ENCODE results near the gene CA14. TPM values are rescaled to one million over a fixed set of nuclear protein-coding genes. Genes with fewer than 3 reads are reported as not detected.
"Not testable (repeated sequence)": the region's sequence is repeated elsewhere in the genome, so short reads cannot be mapped to it uniquely, and the experiment has no call there.

CA14 gene
- total and polyA plus RNA-seq, 5 donors from 2014 or later = 0.68 to 0.97 (median 0.71) TPM; not detected in 1

DNA sequence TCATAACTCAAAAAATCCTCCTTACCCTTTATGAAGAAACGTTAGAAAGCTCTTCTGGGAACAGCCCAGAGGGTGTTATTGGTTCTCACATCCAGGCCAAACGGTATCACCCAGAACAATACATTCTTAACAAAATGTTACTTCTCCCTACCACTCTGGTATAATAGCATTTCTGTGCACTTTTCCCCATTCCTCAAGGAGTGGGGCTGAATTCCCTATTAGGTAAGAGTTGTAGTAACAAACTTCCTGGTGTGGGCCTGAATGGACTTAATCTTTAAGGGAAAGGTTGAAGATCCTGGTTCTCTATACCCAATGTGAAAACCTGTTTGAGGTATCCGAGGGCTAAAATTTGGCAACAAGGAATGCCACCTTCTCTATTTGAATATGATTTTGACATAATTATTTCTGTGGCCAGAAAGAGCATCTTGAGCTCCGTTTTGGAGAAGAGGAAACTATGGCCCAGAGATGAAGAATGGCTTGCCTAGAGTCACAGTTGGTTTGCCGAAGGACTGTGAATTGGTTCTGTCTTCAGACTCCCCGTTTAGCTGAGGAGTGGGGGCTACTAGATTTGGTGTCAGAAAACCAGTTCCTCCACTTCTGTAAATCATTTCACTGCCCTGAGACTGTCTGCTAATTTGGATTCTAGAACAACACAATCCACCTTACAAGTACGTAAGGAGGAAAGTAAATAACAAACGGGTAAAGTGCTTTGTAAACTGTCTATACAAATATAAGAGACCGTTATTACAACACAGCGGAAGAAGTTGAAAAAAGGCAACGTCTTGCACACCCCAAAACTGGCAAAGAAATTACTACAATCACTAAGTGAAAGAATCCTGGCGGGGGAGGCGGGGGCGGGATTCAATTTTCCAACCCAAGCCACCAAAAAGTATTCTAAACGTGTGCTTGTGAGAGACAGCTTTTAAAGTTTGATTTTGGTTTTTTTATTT, 23.9 kb upstream of the CA14 start:
- peaks cover 8% of the 10 kb centered on the region for H3K36me3 ChIP-seq (ENCODE audit: control insufficient read depth, insufficient read depth, low read length)

GRCh38 chr1:150234309-150234565, 23.3 kb upstream of the CA14 start:
- Histone ChIP-seq H3K9me3 (ENCODE audit: control insufficient read depth in 2 of 2, low read length in 2 of 2) (no peaks in the 10 kb centered on the region), H3K27ac (ENCODE audit: insufficient read depth, low read length, poor library complexity, severe bottlenecking) (peak overlapping the region; percentile 98), H3K4me1 (ENCODE audit: control insufficient read depth, insufficient read depth, low read length, poor library complexity, severe bottlenecking) (peaks cover 20% of the 10 kb centered on the region), H3K4me3 (ENCODE audit: low read depth, low read length) (peak overlapping the region; percentile 99), H3K36me3 (ENCODE audit: control insufficient read depth, insufficient read depth, low read length) (peaks cover 8% of the 10 kb centered on the region), H3K27me3 (ENCODE audit: control insufficient read depth, insufficient read depth, low read length) (no peaks in the 10 kb centered on the region)
- Mint-ChIP-seq H3K27me3 (no peaks in the 10 kb centered on the region), H3K36me3 (peaks cover 5% of the 10 kb centered on the region), H3K4me1 (peaks cover 9 to 22% (median 17%) of the 10 kb centered on the region in 4 donors), H3K4me3 (peak overlapping the region in 1 of 4 donors; percentile 99), H3K27ac (peak overlapping the region in 2 of 3 donors; percentile 98 to 99), H3K9me3 (no peaks in the 10 kb centered on the region)
- ATAC-seq (ENCODE audit: low read depth in 2 of 2) = no peak
- no peak for DNase-seq

More for the DNA sequence above, 23.9 kb upstream of the CA14 start:
- peak overlapping the region; percentile 98 for H3K27ac ChIP-seq (ENCODE audit: insufficient read depth, low read length, poor library complexity, severe bottlenecking)
- Mint-ChIP-seq H3K36me3 (peaks cover 9% of the 10 kb centered on the region), H3K9me3 (no peaks in the 10 kb centered on the region), H3K27ac (peak overlapping the region in 2 of 3 donors; percentile 98 to 99), H3K4me1 (peaks cover 9 to 22% (median 17%) of the 10 kb centered on the region in 4 donors), H3K4me3 (peak overlapping the region in 1 of 4 donors; percentile 99), H3K27me3 (no peaks in the 10 kb centered on the region)
- peaks cover 20% of the 10 kb centered on the region for H3K4me1 ChIP-seq (ENCODE audit: control insufficient read depth, insufficient read depth, low read length, poor library complexity, severe bottlenecking)
- ATAC-seq (ENCODE audit: low read depth in 2 of 2) = no peak
- peak in 2 of 3 donors; percentile 22 to 48 for DNase-seq
- no peaks in the 10 kb centered on the region for H3K27me3 ChIP-seq (ENCODE audit: control insufficient read depth, insufficient read depth, low read length)
- H3K4me3 ChIP-seq (ENCODE audit: low read depth, low read length) = peak overlapping the region; percentile 99
- H3K9me3 ChIP-seq (ENCODE audit: control insufficient read depth in 2 of 2, low read length in 2 of 2) = no peaks in the 10 kb centered on the region

- Histone ChIP-seq H3K27ac (ENCODE audit: insufficient read depth, low read length, poor library complexity, severe bottlenecking) (peak overlapping the region; percentile 98), H3K27me3 (ENCODE audit: control insufficient read depth, insufficient read depth, low read length) (no peaks in the 10 kb centered on the region), H3K4me3 (ENCODE audit: low read depth, low read length) (peak overlapping the region; percentile 99), H3K9me3 (ENCODE audit: control insufficient read depth in 2 of 2, low read length in 2 of 2) (no peaks in the 10 kb centered on the region), H3K36me3 (ENCODE audit: control insufficient read depth, insufficient read depth, low read length) (peaks cover 8% of the 10 kb centered on the region), H3K4me1 (ENCODE audit: control insufficient read depth, insufficient read depth, low read length, poor library complexity, severe bottlenecking) (peaks cover 20% of the 10 kb centered on the region)
- ATAC-seq (ENCODE audit: low read depth in 2 of 2) (peak; percentile 26 to 29), DNase-seq (peak; percentile 80 to 91 (median 85))
- H3K27me3 Mint-ChIP-seq = no peaks in the 10 kb centered on the region
- peak overlapping the region in 1 of 4 donors; percentile 99 for H3K4me3 Mint-ChIP-seq
- H3K4me1 Mint-ChIP-seq = peaks cover 9 to 22% (median 17%) of the 10 kb centered on the region in 4 donors
- H3K36me3 Mint-ChIP-seq = peaks cover 5% of the 10 kb centered on the region
- H3K9me3 Mint-ChIP-seq = no peaks in the 10 kb centered on the region
- peak overlapping the region in 2 of 3 donors; percentile 98 to 99 for H3K27ac Mint-ChIP-seq
Observed at GRCh38 chr1:150234566-150235293, 22.8 kb upstream of the CA14 start.

- Mint-ChIP-seq H3K36me3 (peaks cover 5% of the 10 kb centered on the region), H3K9me3 (no peaks in the 10 kb centered on the region), H3K4me3 (peak overlapping the region in 1 of 4 donors; percentile 99), H3K27me3 (no peaks in the 10 kb centered on the region), H3K4me1 (peaks cover 9 to 22% (median 17%) of the 10 kb centered on the region in 4 donors), H3K27ac (no peak overlapping the region)
- H3K27me3 ChIP-seq (ENCODE audit: control insufficient read depth, insufficient read depth, low read length) = no peaks in the 10 kb centered on the region
- peak; percentile 21 to 42 (median 42) for DNase-seq
- peaks cover 20% of the 10 kb centered on the region for H3K4me1 ChIP-seq (ENCODE audit: control insufficient read depth, insufficient read depth, low read length, poor library complexity, severe bottlenecking)
- H3K9me3 ChIP-seq (ENCODE audit: control insufficient read depth in 2 of 2, low read length in 2 of 2) = no peaks in the 10 kb centered on the region
- no peak for ATAC-seq (ENCODE audit: low read depth in 2 of 2)
- peak overlapping the region; percentile 98 for H3K27ac ChIP-seq (ENCODE audit: insufficient read depth, low read length, poor library complexity, severe bottlenecking)
- H3K4me3 ChIP-seq (ENCODE audit: low read depth, low read length) = peak overlapping the region; percentile 99
- H3K36me3 ChIP-seq (ENCODE audit: control insufficient read depth, insufficient read depth, low read length) = peaks cover 1% of the 10 kb centered on the region
Observed at GRCh38 chr1:150235294-150235851, 22.2 kb upstream of the CA14 start.

DNA sequence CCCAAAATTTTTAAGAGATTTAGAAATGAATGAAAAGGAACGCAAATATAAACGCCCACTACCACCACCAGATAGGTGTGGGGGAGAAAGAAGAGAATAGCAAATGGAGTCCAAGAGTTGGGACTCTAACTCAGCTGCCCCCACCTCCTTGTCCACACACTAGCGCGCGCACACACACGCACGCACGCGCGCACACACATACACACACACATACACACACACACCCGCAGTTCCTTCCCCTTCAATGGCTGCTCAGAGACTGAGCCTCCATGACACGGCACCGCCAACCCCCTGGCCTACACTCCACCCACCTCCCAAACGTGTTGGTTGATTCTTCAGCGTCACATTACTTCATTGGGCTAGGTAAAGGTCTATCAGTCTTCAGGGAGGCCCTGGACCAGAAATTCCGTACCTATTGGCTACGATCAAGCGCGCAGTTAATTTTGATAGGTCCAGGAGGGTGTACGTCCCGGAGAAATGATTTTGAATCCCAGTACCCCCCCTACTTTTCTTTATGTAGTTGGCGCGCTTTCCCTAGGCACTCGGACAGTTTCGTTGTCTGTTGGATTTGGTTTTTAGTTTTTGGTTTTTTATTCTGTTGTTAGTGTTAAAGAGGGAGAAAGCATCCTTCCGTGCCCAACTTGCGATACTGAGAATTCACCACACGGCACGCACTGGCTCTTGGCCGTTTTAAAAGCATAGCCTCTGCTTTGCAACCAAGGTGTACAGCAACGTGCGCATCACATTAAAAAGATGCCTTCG, 21.5 kb upstream of the CA14 start, which contains the start of gene ANP32E:
ANP32E (minus strand) TSS at position 261 of the 762 bp plus-strand sequence. CDS start 326 bp downstream, outside the sequence.
- peak within 1 kb of the TSS in 2 of 3 donors; percentile 98 to 99 for H3K27ac Mint-ChIP-seq
- Histone ChIP-seq H3K4me3 (ENCODE audit: low read depth, low read length) (peak within 1 kb of the TSS; percentile 99), H3K27me3 (ENCODE audit: control insufficient read depth, insufficient read depth, low read length) (no peaks in the 10 kb centered on the region), H3K4me1 (ENCODE audit: control insufficient read depth, insufficient read depth, low read length, poor library complexity, severe bottlenecking) (peaks cover 20% of the 10 kb centered on the region), H3K36me3 (ENCODE audit: control insufficient read depth, insufficient read depth, low read length) (no peaks in the 10 kb centered on the region), H3K27ac (ENCODE audit: insufficient read depth, low read length, poor library complexity, severe bottlenecking) (peak within 1 kb of the TSS; percentile 98), H3K9me3 (ENCODE audit: control insufficient read depth in 2 of 2, low read length in 2 of 2) (no peaks in the 10 kb centered on the region)
- peaks cover 5% of the 10 kb centered on the region for H3K36me3 Mint-ChIP-seq
- no peaks in the 10 kb centered on the region for H3K27me3 Mint-ChIP-seq
- peaks cover 9 to 21% (median 15%) of the 10 kb centered on the region in 4 donors for H3K4me1 Mint-ChIP-seq
- ATAC-seq (ENCODE audit: low read depth in 2 of 2) = peak; percentile 92 to 94
- peak; percentile 90 to 99 (median 98) for DNase-seq
- H3K9me3 Mint-ChIP-seq = no peaks in the 10 kb centered on the region
- peak within 1 kb of the TSS in 1 of 4 donors; percentile 99 for H3K4me3 Mint-ChIP-seq

DNA sequence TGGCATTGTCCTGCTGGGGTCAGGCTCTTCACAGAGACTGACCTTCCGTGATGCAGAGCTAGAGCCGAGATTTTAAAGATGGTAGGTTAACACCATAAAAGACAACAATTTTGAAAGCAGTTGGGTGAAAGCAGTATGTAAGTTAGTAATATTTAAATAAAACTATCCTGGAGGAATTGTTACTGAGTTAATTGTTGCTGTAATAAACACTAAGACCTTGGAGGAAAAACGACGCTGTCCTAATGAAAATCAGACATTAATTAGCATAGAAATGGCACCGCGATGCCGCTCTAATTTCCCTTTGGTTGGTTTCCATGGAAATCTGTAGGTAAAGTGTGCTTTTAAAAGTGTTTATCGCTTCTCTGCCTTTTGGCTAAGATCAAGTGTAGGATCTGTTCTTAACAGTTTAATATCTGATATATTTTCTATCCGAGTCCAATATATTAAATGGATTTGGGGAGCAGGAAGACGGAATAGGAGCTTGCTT, 20.9 kb upstream of the CA14 start:
- peaks cover 9 to 21% (median 15%) of the 10 kb centered on the region in 4 donors for H3K4me1 Mint-ChIP-seq
- H3K4me3 Mint-ChIP-seq = no peak overlapping the region
- H3K36me3 Mint-ChIP-seq = peaks cover 5% of the 10 kb centered on the region
- peak overlapping the region; percentile 63 for H3K27ac ChIP-seq (ENCODE audit: insufficient read depth, low read length, poor library complexity, severe bottlenecking)
- no peaks in the 10 kb centered on the region for H3K9me3 ChIP-seq (ENCODE audit: control insufficient read depth in 2 of 2, low read length in 2 of 2)
- no peak overlapping the region for H3K27ac Mint-ChIP-seq
- no peaks in the 10 kb centered on the region for H3K9me3 Mint-ChIP-seq
- no peak for DNase-seq
- H3K4me1 ChIP-seq (ENCODE audit: control insufficient read depth, insufficient read depth, low read length, poor library complexity, severe bottlenecking) = peaks cover 20% of the 10 kb centered on the region
- H3K4me3 ChIP-seq (ENCODE audit: low read depth, low read length) = peak overlapping the region; percentile 99
- H3K36me3 ChIP-seq (ENCODE audit: control insufficient read depth, insufficient read depth, low read length) = no peaks in the 10 kb centered on the region
- no peak for ATAC-seq (ENCODE audit: low read depth in 2 of 2)
- no peaks in the 10 kb centered on the region for H3K27me3 ChIP-seq (ENCODE audit: control insufficient read depth, insufficient read depth, low read length)
- H3K27me3 Mint-ChIP-seq = no peaks in the 10 kb centered on the region

DNA sequence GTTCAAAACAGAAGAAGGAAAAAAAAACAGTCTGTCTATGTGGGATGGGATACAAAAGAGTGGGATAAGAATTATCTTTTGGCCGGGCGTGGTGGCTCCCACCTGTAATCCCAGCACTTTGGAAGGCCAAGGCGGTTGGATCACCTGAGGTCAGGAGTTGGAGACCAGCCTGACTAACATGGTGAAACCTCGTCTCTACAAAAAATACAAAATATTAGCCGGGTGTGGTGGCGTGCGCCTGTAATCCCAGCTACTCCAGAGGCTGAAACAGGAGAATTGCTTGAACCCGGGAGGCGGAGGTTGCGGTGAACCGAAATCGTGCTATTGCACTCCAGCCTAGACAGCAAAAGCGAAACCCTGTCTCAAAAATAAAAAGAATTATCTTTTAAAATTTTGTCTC, 20.4 kb upstream of the CA14 start:
- not testable (repeated sequence) for H3K27ac Mint-ChIP-seq; H3K4me3 ChIP-seq (ENCODE audit: low read depth, low read length); H3K9me3 Mint-ChIP-seq; H3K9me3 ChIP-seq (ENCODE audit: control insufficient read depth in 2 of 2, low read length in 2 of 2); H3K27me3 ChIP-seq (ENCODE audit: control insufficient read depth, insufficient read depth, low read length); H3K27ac ChIP-seq (ENCODE audit: insufficient read depth, low read length, poor library complexity, severe bottlenecking); H3K27me3 Mint-ChIP-seq; H3K36me3 Mint-ChIP-seq; DNase-seq; ATAC-seq (ENCODE audit: low read depth in 2 of 2); H3K36me3 ChIP-seq (ENCODE audit: control insufficient read depth, insufficient read depth, low read length)
- H3K4me1 ChIP-seq (ENCODE audit: control insufficient read depth, insufficient read depth, low read length, poor library complexity, severe bottlenecking) = peaks cover 20% of the 10 kb centered on the region
- peak overlapping the region in 1 of 4 donors; percentile 44 for H3K4me3 Mint-ChIP-seq
- peaks cover 9 to 21% (median 15%) of the 10 kb centered on the region in 4 donors for H3K4me1 Mint-ChIP-seq
